Astrocyte of the cerebellum (primary cell): ENCODE measurements around the gene SAPCD1.
"Not testable (repeated sequence)": the region's sequence is repeated elsewhere in the genome, so short reads cannot be mapped to it uniquely, and the experiment has no call there.

Experiments used
- DNase-seq: peaks from one replicate; pipeline ENCODE4 v3.0.0-alpha.2; 2011; ENCODE audit warnings: low read depth
- H3K4me3 ChIP-seq: 2 replicates; pipeline ENCODE4 v1.5.1; 2011; ENCODE audit warnings: mild to moderate bottlenecking, low read depth, low read length, moderate library complexity
- in situ Hi-C: cut with HindIII; loops from 2 replicates; pipeline ENCODE4 v1.10.0; 2017; ENCODE audit warnings: low sequenced_read_pairs
- TF ChIP-seq, protein P1 (sequence below): IDR thresholded peaks from 2 replicates; pipeline ENCODE4 v1.5.1; 2012; ENCODE audit warnings: low read length, low read depth, moderate library complexity, mild to moderate bottlenecking; ENCODE audit errors: missing control alignments

Gene SAPCD1

DNA sequence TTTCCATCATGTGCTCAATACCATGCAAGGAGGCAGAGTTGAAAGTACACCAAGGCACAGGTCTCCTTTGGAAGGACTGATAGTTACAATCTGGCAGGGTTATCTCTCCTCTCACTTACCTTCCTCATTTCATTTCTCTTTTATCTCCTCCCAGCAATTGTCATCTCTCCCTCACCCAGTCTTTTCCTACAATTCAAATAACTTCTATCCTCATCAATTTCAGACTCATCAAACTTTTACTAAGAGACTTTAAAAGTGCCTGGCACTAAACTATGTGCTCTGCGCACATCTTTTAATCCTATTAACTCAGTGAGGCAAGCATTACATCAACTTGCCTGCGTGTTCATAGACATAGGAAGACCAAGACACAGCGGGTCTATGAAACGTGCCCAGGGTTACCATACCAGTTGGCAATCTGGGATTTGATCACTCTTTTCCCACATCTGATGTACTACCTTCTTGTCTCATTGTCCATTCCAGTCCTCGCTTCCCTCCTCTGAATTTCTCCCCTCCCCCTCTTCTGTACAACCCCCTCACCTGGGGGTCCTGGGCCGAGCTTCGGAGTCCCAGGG, 31.9 kb downstream of the SAPCD1 start:
- no peak for DNase-seq
- TF ChIP-seq, protein P1, sequence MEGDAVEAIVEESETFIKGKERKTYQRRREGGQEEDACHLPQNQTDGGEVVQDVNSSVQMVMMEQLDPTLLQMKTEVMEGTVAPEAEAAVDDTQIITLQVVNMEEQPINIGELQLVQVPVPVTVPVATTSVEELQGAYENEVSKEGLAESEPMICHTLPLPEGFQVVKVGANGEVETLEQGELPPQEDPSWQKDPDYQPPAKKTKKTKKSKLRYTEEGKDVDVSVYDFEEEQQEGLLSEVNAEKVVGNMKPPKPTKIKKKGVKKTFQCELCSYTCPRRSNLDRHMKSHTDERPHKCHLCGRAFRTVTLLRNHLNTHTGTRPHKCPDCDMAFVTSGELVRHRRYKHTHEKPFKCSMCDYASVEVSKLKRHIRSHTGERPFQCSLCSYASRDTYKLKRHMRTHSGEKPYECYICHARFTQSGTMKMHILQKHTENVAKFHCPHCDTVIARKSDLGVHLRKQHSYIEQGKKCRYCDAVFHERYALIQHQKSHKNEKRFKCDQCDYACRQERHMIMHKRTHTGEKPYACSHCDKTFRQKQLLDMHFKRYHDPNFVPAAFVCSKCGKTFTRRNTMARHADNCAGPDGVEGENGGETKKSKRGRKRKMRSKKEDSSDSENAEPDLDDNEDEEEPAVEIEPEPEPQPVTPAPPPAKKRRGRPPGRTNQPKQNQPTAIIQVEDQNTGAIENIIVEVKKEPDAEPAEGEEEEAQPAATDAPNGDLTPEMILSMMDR = no peak
- in situ Hi-C loops = no loop called here
- peak overlapping the region; percentile 91 for H3K4me3 ChIP-seq

GRCh38 chr6:31794866-31795615, 32.6 kb downstream of the SAPCD1 start:
- in situ Hi-C loops = no loop called here
- no peak for DNase-seq
- H3K4me3 ChIP-seq = peak overlapping the region; percentile 91
- TF ChIP-seq, protein P1 = no peak

DNA sequence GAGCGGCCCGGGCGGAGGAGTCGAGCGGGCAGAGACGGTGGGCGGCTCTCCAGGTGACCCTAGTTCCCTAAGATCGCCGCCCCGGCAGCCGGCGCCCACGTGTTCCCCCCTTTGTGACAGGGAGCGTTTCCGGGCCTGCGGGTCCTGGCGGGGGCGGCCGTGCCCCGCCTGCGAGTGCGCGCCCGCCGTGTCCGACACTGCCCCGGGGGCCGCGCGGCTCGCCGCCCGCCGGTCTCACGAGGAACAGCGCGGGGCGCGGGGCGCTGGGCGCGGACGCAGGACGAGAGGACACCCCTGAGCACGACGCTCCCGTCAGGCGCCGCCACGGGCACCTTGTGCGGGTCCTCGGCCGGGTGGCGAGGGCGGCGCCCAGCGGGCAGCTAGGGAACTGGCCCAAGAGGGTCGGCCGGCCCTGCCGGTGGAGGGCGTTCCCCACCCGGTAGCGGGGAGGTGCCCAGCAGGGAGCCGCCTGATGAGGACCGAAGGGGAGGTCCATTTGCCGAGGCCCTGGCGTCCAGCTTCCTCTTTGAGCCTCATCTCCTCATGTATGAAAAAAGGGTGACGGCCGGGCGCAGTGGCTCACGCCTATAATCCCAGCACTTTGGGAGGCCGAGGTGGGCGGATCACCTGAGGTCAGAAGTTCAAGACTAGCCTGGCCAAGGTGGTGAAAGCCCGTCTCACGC, 33.3 kb downstream of the SAPCD1 start, which contains the start of gene VARS1:
TSS of gene VARS1 (minus strand) at position 137 of the 683 bp plus-strand sequence. CDS start 535 bp downstream, outside the sequence.
- in situ Hi-C loops = no loop called here
- peak; percentile 65 for DNase-seq
- peak within 1 kb of the TSS; percentile 91 for H3K4me3 ChIP-seq
- TF ChIP-seq, protein P1 = peak; percentile 77

- TF ChIP-seq, protein P1 = no peak
- H3K4me3 ChIP-seq = no peak overlapping the region
- in situ Hi-C loops = no loop called here
- no peak for DNase-seq
Observed at GRCh38 chr6:31796993-31797385, 34.5 kb downstream of the SAPCD1 start.

DNA sequence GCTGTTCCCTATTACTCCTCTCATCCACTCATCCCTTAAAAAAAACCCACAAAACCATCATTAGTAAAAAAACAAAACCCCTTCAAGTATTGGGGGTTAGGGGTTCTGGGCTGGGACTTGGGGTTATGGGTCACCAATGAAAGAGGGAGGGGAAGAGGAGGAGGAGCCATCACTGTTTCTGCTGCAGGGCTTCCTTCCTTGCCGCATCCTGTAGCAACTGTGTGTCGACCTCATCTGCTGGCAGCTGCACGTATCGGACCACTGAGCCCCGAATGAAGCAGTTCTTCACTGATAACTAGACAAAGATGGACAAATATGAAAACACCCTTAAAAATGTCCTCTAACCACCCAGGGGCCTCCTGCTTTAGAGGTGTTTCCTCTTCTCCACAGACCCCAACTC, 35.1 kb downstream of the SAPCD1 start:
- DNase-seq = no peak
- in situ Hi-C loops = no loop called here
- H3K4me3 ChIP-seq = no peak overlapping the region
- TF ChIP-seq, protein P1 = no peak

GRCh38 chr6:31799781-31800180, 37.3 kb downstream of the SAPCD1 start:
- TF ChIP-seq, protein P1 = no peak
- in situ Hi-C loops = no loop called here
- no peak for DNase-seq
- H3K4me3 ChIP-seq = no peak overlapping the region

DNA sequence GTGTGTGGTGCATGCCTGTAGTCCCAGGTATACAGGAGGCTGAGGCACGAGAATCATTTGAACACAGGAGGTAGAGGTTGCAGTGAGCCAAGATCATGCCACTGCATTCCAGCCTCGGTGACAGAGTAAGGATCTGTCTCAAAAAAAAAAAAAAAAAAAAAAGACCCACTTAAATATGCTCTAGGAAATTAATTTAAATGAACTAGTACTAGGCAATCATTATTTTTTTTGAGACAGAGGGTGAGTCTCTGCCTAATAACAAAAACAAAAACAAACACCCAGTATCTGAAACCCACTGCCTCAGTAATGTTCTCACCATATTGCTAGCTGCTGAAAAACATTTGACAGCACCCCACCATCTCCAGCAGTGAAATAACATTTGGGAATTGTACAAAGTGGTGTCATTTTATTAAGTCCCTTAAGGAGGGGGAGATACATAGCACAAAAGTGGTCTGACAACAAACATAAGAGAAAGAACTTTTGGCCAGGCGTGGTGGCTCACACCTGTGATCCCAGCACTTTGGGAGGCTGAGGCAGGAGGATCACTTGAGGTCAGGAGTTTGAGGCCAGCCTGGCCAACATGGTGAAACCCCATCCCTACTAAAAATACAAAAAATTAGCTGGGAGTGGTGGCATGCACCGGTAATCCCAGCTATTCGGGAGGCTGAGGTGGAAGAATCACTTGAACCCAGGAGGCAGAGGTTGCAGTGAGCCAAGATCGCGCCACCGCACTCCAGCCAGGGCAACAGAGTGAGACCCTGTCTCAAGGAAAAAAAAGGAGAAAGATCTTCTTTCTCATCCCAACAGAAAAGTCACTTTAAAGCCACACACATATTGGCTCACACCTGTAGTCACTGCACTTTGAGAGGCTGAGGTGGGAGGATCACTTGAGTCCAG, 38.8 kb downstream of the SAPCD1 start:
- in situ Hi-C loops, DNase-seq, H3K4me3 ChIP-seq: not testable (repeated sequence)
